NCI-H2029 treated with DMSO at 0.1 percent for 48 hours (cell line): ENCODE measurements around the gene KATNAL2.
"Not testable (repeated sequence)": the region's sequence is repeated elsewhere in the genome, so short reads cannot be mapped to it uniquely, and the experiment has no call there.

Source experiments
- DNase-seq: peaks from one replicate; lab custom pipeline; 2025; lab: John Stamatoyannopoulos, UW

KATNAL2 gene

GRCh38 chr18:46939337-46939963, 22.0 kb downstream of the KATNAL2 start:
- no peak for DNase-seq

GRCh38 chr18:46939998-46940571, 22.7 kb downstream of the KATNAL2 start:
- no peak for DNase-seq

- DNase-seq: no peak
Observed at GRCh38 chr18:46942646-46943045, 25.2 kb downstream of the KATNAL2 start.

- peak; percentile 88 for DNase-seq
Observed at GRCh38 chr18:46946656-46947282, 29.4 kb downstream of the KATNAL2 start.

GRCh38 chr18:46950064-46950656, 32.8 kb downstream of the KATNAL2 start:
- DNase-seq: peak; percentile 20

GRCh38 chr18:46953195-46953594, 35.8 kb downstream of the KATNAL2 start:
- DNase-seq: no peak

- no peak for DNase-seq
Observed at GRCh38 chr18:46958209-46958608, 40.8 kb downstream of the KATNAL2 start.

- DNase-seq: not testable (repeated sequence)
Observed at GRCh38 chr18:46963656-46964578, 46.5 kb downstream of the KATNAL2 start.

- DNase-seq: not testable (repeated sequence)
Observed at GRCh38 chr18:46964579-46965293, 47.3 kb downstream of the KATNAL2 start.

GRCh38 chr18:46966266-46966665, 48.9 kb downstream of the KATNAL2 start:
- not testable (repeated sequence) for DNase-seq

GRCh38 chr18:46969551-46969950, 52.1 kb downstream of the KATNAL2 start:
- DNase-seq: not testable (repeated sequence)

- not testable (repeated sequence) for DNase-seq
Observed at GRCh38 chr18:47019870-47020269, 102.5 kb downstream of the KATNAL2 start.

GRCh38 chr18:47020757-47021156, 103.4 kb downstream of the KATNAL2 start:
- not testable (repeated sequence) for DNase-seq

- not testable (repeated sequence) for DNase-seq
Observed at GRCh38 chr18:47022821-47023220, 105.4 kb downstream of the KATNAL2 start.

GRCh38 chr18:47023769-47024465, 106.5 kb downstream of the KATNAL2 start:
- DNase-seq: not testable (repeated sequence)

- not testable (repeated sequence) for DNase-seq
Observed at GRCh38 chr18:47025557-47026174, 108.3 kb downstream of the KATNAL2 start.

GRCh38 chr18:47028738-47029137, 111.3 kb downstream of the KATNAL2 start:
- DNase-seq: not testable (repeated sequence)

GRCh38 chr18:47029684-47030353, 112.4 kb downstream of the KATNAL2 start:
- not testable (repeated sequence) for DNase-seq

GRCh38 chr18:47030887-47031286, 113.5 kb downstream of the KATNAL2 start:
- not testable (repeated sequence) for DNase-seq
